HG03103 (cell line): ENCODE measurements around the gene CD180.
"Not testable (repeated sequence)": the region's sequence is repeated elsewhere in the genome, so short reads cannot be mapped to it uniquely, and the experiment has no call there.

ENCODE experiments used
- ATAC-seq: cut with Tn5 transposase; IDR thresholded peaks from one replicate; pipeline ENCODE4 v1.9.1; 2021; ENCODE audit warnings: low read depth; ENCODE audit not compliant: unreplicated experiment

The CD180 gene

GRCh38 chr5:67189931-67190330, 6.7 kb downstream of the CD180 start:
- no peak for ATAC-seq

- ATAC-seq = no peak
Observed at GRCh38 chr5:67189079-67189354, 7.6 kb downstream of the CD180 start.

GRCh38 chr5:67188274-67189078, 8.1 kb downstream of the CD180 start:
- no peak for ATAC-seq

GRCh38 chr5:67187006-67187715, 9.4 kb downstream of the CD180 start:
- ATAC-seq = no peak

- no peak for ATAC-seq
Observed at GRCh38 chr5:67183859-67184258, 12.7 kb downstream of the CD180 start.

- no peak for ATAC-seq
Observed at GRCh38 chr5:67182301-67182790, 14.3 kb downstream of the CD180 start.

GRCh38 chr5:67181648-67182221, 14.9 kb downstream of the CD180 start:
- ATAC-seq = no peak

GRCh38 chr5:67179697-67180361, 16.8 kb downstream of the CD180 start:
- no peak for ATAC-seq

GRCh38 chr5:67178966-67179365, 17.6 kb downstream of the CD180 start:
- ATAC-seq = no peak

GRCh38 chr5:67178085-67178484, 18.5 kb downstream of the CD180 start:
- no peak for ATAC-seq

GRCh38 chr5:67176936-67177335, 19.7 kb downstream of the CD180 start:
- ATAC-seq = no peak

- no peak for ATAC-seq
Observed at GRCh38 chr5:67173959-67174358, 22.6 kb downstream of the CD180 start.

GRCh38 chr5:67173351-67173750, 23.2 kb downstream of the CD180 start:
- not testable (repeated sequence) for ATAC-seq

GRCh38 chr5:67170767-67171166, 25.8 kb downstream of the CD180 start:
- ATAC-seq = no peak

GRCh38 chr5:67168069-67168468, 28.5 kb downstream of the CD180 start:
- ATAC-seq = no peak

- peak; percentile 36 for ATAC-seq
Observed at GRCh38 chr5:67166460-67167285, 29.9 kb downstream of the CD180 start.

GRCh38 chr5:67165526-67166459, 30.8 kb downstream of the CD180 start:
- ATAC-seq = peak; percentile 83

GRCh38 chr5:67164856-67165525, 31.6 kb downstream of the CD180 start:
- ATAC-seq = no peak
